HL-60/S4 treated with phorbol 12-myristate 13-acetate at 8.2 ng/mL for 4 days and 3 days (cell line): ENCODE results near the gene P2RX6.
"Not testable (repeated sequence)": the region's sequence is repeated elsewhere in the genome, so short reads cannot be mapped to it uniquely, and the experiment has no call there.

Experiments used
- in situ Hi-C: fragments of 300-500 bp; cut with MboI; formaldehyde crosslinking; loops from 2 replicates; pipeline ENCODE4 v1.15.0; 2022; ENCODE audit warnings: low sequenced_read_pairs

The P2RX6 gene

GRCh38 chr22:20994128-20994901 is 20.6 kb upstream of the P2RX6 start:
- in situ Hi-C loops = no loop called here

GRCh38 chr22:20994902-20995241 is 20.1 kb upstream of the P2RX6 start:
- in situ Hi-C loops = no loop called here

- in situ Hi-C loops = no loop called here
Measured at GRCh38 chr22:20995329-20996030, 19.5 kb upstream of the P2RX6 start.

GRCh38 chr22:20996031-20996410 is 18.9 kb upstream of the P2RX6 start:
- in situ Hi-C loops = no loop called here

GRCh38 chr22:20996598-20997535 is 18.1 kb upstream of the P2RX6 start:
- in situ Hi-C loops = no loop called here

GRCh38 chr22:20997536-20998257 is 17.3 kb upstream of the P2RX6 start:
- in situ Hi-C loops = no loop called here

GRCh38 chr22:20998411-20999336 is 16.3 kb upstream of the P2RX6 start:
- in situ Hi-C loops = no loop called here

GRCh38 chr22:20999350-21000206 is 15.4 kb upstream of the P2RX6 start:
- in situ Hi-C loops = no loop called here

GRCh38 chr22:21000207-21000986 is 14.6 kb upstream of the P2RX6 start:
- in situ Hi-C loops = no loop called here

- in situ Hi-C loops = no loop called here
Measured at GRCh38 chr22:21000987-21001600, 13.9 kb upstream of the P2RX6 start.

- in situ Hi-C loops = no loop called here
Measured at GRCh38 chr22:21001601-21002325, 13.2 kb upstream of the P2RX6 start, which contains the start of gene THAP7. TSS of gene THAP7 (minus strand) at chr22:21002118. CDS start at chr22:21001911, 207 bp downstream.

GRCh38 chr22:21003782-21004181 is 11.2 kb upstream of the P2RX6 start:
- in situ Hi-C loops = no loop called here

GRCh38 chr22:21009208-21009607 is 5.8 kb upstream of the P2RX6 start:
- in situ Hi-C loops = not testable (repeated sequence)

- in situ Hi-C loops = no loop called here
Measured at GRCh38 chr22:21009638-21010425, 5.1 kb upstream of the P2RX6 start.

GRCh38 chr22:21010426-21011113 is 4.4 kb upstream of the P2RX6 start:
- in situ Hi-C loops = no loop called here
